HG03521 (cell line): ENCODE data around the gene SLC25A40.
"Not testable (repeated sequence)": the region's sequence is repeated elsewhere in the genome, so short reads cannot be mapped to it uniquely, and the experiment has no call there.

Experiments used
- ATAC-seq: cut with Tn5 transposase; IDR thresholded peaks from one replicate; pipeline ENCODE4 v1.9.1; 2021; ENCODE audit warnings: mild to moderate bottlenecking, moderate library complexity; ENCODE audit not compliant: unreplicated experiment

SLC25A40 gene, protein sequence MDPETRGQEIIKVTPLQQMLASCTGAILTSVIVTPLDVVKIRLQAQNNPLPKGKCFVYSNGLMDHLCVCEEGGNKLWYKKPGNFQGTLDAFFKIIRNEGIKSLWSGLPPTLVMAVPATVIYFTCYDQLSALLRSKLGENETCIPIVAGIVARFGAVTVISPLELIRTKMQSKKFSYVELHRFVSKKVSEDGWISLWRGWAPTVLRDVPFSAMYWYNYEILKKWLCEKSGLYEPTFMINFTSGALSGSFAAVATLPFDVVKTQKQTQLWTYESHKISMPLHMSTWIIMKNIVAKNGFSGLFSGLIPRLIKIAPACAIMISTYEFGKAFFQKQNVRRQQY

DNA sequence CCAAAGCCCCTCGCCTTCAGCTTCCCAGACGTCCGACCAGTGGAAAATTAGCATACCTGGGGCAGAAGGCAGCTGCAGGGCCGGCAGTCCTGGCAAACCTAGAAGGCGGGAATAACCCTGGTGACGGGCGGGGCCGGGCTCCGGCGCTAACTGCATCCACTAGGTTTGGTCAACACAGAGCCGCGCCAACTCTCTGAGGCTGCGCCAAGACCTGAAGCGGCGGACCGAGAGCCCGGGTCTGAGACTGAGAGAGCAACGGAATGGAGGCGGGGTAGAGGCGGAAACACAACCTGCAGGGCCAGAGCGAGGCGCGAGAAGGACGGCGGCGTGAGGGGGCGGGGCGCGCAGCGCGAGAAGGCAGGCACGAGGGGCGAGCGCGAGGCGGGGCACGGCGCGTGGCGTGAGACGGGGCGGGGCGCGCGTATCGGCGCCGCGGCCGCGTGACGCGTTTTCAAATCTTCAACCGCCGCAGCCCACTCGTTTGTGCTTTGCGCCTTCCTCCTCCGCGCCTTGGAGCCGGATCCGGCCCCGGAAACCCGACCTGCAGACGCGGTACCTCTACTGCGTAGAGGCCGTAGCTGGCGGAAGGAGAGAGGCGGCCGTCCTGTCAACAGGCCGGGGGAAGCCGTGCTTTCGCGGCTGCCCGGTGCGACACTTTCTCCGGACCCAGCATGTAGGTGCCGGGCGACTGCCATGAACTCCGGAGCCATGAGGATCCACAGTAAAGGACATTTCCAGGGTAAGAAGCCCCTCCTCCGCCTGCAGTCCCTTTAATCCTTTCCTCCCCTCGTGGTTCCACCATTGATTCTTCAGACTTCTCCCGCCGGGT, at the start of gene SLC25A40, which contains the start of gene DBF4:
Gene SLC25A40 (minus strand): TSS at position 321 of the 829 bp plus-strand sequence. CDS start 17,633 bp downstream, outside the sequence.
Gene DBF4 (plus strand): TSS at position 454 of the 829 bp plus-strand sequence. CDS start 240 bp downstream, at position 694.
- peak; percentile 91 for ATAC-seq

GRCh38 chr7:87922759-87923395, 46.7 kb upstream of the SLC25A40 start:
- ATAC-seq: not testable (repeated sequence)

DNA sequence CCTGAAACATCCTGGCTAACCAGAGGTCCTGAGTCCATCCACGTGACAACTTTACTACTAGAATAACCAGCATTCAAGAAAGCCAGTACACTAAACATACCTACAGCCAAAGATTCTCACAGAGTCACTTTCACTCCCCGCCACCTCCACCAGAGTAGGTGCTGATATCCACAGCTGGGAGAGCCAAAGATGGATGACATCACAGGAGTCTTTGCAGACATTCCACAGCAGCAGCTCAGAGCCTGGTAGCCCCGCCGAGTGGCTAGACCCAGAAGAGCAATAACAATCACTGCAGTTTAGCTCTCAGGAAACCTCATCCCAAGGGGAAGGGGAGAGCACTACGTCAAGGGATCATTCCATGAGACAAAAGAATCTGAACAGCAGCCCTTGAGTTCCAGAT, 44.4 kb upstream of the SLC25A40 start:
- ATAC-seq: no peak

DNA sequence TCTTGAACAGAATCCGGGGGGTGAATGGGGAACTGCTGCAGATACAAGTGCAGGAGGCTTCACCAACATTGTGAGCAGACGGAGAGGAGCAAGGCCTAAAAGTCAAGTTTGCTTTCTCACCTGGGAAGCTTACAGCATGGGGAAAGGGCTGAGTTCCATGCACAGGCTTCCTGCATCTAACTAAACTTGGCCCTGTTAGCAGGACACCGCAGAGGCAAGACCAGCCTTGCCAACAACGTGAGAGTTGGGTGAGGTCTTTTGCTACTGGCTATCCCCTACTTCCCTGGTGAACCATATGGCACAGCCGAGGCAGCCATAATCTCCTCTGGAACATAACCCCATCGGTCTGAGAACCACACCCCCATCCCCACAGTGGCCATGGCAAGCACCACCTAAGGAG, 43.7 kb upstream of the SLC25A40 start:
- no peak for ATAC-seq

DNA sequence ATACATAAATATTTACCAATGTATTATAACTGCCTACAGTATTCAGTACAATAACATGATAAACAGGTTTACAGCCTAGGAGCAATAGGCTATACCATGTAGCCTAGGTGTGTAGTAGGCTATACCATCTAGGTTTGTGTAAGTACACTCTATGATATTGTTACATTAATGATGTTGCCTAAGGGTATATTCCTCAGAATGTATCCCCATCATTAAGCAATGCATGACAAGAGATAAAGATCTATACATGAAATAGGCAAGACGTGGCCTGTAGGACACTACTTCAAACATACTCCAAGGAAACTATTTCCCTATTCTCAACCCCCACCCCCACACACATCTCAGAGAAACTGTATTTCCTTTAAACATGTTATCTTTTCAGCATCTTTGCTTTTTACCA, 42.6 kb upstream of the SLC25A40 start:
- no peak for ATAC-seq

- ATAC-seq: no peak
Measured at GRCh38 chr7:87912121-87912520, 36.0 kb upstream of the SLC25A40 start.

GRCh38 chr7:87908814-87909213, 32.7 kb upstream of the SLC25A40 start:
- ATAC-seq: not testable (repeated sequence)

DNA sequence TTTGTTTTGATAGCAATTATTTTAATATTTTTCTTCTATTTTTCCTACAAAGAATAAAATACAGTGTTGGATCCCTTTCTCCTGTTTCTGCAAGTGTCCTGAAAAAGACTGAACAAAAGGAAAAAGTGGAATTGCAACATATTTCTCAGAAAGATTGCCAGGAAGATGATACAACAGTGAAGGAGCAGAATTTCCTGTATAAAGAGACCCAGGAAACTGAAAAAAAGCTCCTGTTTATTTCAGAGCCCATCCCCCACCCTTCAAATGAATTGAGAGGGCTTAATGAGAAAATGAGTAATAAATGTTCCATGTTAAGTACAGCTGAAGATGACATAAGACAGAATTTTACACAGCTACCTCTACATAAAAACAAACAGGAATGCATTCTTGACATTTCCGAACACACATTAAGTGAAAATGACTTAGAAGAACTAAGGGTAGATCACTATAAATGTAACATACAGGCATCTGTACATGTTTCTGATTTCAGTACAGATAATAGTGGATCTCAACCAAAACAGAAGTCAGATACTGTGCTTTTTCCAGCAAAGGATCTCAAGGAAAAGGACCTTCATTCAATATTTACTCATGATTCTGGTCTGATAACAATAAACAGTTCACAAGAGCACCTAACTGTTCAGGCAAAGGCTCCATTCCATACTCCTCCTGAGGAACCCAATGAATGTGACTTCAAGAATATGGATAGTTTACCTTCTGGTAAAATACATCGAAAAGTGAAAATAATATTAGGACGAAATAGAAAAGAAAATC, 31.2 kb upstream of the SLC25A40 start:
- ATAC-seq: not testable (repeated sequence)

DNA sequence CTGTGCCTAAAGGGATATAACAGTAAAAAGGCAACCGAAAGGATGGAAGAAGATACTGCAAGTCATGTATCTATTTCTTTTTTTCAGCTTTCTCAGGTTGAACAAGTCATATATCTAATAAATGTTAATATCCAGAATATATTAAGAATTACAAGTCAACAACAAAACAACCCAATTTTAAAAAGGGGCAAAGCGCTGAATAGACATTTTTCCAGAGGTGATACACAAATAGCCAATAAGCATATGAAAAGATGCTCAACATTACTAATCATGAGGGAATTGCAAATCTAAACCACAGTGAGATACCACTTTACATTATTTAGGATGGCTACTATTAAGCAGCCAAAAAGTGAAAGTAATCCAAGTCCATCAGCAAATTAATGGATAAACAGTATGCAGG, 23.1 kb upstream of the SLC25A40 start:
- no peak for ATAC-seq

GRCh38 chr7:87895363-87895762, 19.2 kb upstream of the SLC25A40 start:
- no peak for ATAC-seq

- no peak for ATAC-seq
Measured at GRCh38 chr7:87886875-87887274, 10.7 kb upstream of the SLC25A40 start.

- ATAC-seq: no peak
Measured at GRCh38 chr7:87885018-87885417, 8.9 kb upstream of the SLC25A40 start.

GRCh38 chr7:87882151-87882937, 6.2 kb upstream of the SLC25A40 start:
- ATAC-seq: no peak

- ATAC-seq: no peak
Measured at GRCh38 chr7:87878208-87878735, 2.1 kb upstream of the SLC25A40 start.

- ATAC-seq: no peak
Measured at GRCh38 chr7:87877366-87878040, 1.3 kb upstream of the SLC25A40 start.

GRCh38 chr7:87876869-87877234, 692 bp upstream of the SLC25A40 start:
- peak; percentile 1 for ATAC-seq

DNA sequence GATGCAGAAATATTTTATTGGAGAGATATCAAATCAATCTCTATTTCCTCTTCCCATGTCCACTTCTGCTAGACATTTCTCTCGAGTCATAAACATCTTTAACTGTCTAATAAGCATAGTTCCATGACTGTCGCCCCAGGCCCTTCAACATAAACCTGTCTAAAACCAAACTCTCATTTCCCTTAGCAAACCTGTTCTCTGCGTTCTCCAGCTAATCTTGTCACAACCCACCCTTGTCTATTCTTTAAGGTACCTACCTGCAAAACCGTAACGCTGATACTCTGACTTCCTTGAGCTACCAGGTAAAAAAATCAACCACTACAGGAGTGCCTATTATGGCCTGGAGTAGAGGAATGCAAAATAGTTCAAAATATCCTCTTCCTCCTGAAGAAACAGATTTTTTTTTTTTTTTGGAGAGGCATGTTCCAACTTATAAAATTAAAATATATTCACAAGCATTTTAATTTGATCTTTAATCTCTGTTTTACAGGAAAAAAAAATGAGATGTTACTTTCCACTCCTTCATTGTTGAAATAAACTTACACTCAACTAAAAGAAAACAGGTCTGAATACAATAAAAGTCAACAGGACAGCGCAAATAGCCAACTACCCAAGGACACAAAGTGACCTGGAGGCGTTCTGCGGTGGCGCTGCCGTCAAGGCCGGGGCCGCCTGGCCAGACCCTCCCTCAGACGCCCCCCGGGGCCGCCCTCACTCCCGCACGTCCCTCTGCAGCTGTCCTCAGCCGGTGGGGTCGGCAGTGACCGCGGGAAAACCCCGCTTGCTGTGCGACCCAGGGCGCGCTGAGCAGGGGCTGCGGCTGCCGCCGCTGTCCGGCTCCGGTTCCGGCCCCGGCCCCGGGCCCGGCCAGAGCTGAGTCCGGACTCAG, 765 bp downstream of the SLC25A40 start:
- peak; percentile 9 for ATAC-seq

DNA sequence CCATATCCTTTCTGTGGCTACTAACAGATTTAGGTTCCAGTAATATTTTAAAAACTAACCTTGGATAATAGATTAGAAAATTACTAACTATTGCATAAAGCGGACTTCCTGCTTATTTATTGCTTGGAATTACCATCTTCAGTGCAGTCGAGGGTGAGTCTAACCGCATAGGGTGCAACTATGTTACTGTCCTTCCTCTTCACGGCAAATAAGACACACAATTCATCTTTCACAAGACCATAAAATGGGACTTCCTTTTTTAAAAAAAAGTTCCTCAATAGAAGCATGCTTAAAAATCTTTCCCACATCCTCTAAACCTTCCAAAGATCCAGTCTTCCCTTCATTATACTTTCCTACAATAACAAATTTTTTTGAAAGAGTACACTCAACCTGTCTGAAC, 2.1 kb downstream of the SLC25A40 start:
- no peak for ATAC-seq
